K562 (cell line): Measurements from ENCODE around the gene ELAC1. TPM values are rescaled to one million over a fixed set of nuclear protein-coding genes. Genes with fewer than 3 reads are reported as not detected.

Experiments used
- ATAC-seq: fragments of 200-7000 bp; cut with Tn5 transposase; 3 replicates; pipeline ENCODE4 v1.9.1; 2020; ENCODE audit warnings: moderate library complexity
- BruUV-seq: library from RNA; stranded (reverse); fragments of 400-500 nt; replicated peaks from 2 replicates; lab custom pipeline; 2021; lab: Mats Ljungman, UMichigan
- CTCF ChIA-PET: fragments of 300-600 bp; formaldehyde crosslinking; extraction: SDS; loops from one replicate; lab custom pipeline; 2021; ENCODE audit warnings: low intra/inter-chr PET ratio; lab: Yijun Ruan, JAX
- POLR2A ChIA-PET: fragments of 300-600, 350-650 bp; sonication (Branson Sonifier 250); formaldehyde crosslinking; extraction: SDS; loops from one replicate; lab custom pipeline; 2021; ENCODE audit warnings: antibody characterized with exemption, inconsistent platforms; lab: Yijun Ruan, JAX
- DNase-seq, 4 experiments: peaks; one replicate each; pipeline versions ENCODE4 v3.0.0 to v3.0.0-alpha.2; 2011 to 2018; ENCODE audit warnings: low spot score in 3 of 4, mixed read lengths in 3 of 4; ENCODE audit errors: extremely low read depth in 1 of 4
- FAIRE-seq: peaks from 2 replicates; lab custom pipeline; 2011; peaks lifted over from hg19 to GRCh38; lab: Jason Lieb, UNC
- H2AFZ ChIP-seq: 2 replicates; pipeline ENCODE4 v1.6.0; 2011; ENCODE audit warnings: low read depth, low read length, control low read depth, inconsistent platforms
- H3K27ac ChIP-seq: fragments of 200-600 bp; 3 replicates; pipeline ENCODE4 v1.8.0; 2011; ENCODE audit warnings: low read depth, mild to moderate bottlenecking, control low read depth, inconsistent platforms, low read length, moderate library complexity, mixed read lengths; ENCODE audit errors: extremely low read depth
- H3K27me3 ChIP-seq, 2 experiments: fragments of 300-600 bp in 1 of 2; 2 replicates in 1 of 2; 3 replicates in 1 of 2; pipeline versions ENCODE4 v1.6.0 to v1.8.0; 2011; ENCODE audit warnings: inconsistent platforms in 2 of 2, low read length in 2 of 2, mild to moderate bottlenecking in 1 of 2, mixed read lengths in 1 of 2, moderate library complexity in 1 of 2; ENCODE audit not compliant: control insufficient read depth in 2 of 2, insufficient read depth in 2 of 2
- H3K36me3 ChIP-seq: fragments of 300-600 bp; 3 replicates; pipeline ENCODE4 v1.8.0; 2011; ENCODE audit warnings: mild to moderate bottlenecking, low read length, inconsistent platforms; ENCODE audit not compliant: control insufficient read depth, insufficient read depth
- H3K4me1 ChIP-seq, 2 experiments: fragments of 200-600 bp in 1 of 2; replicated peaks in 1 of 2; 2 replicates in 1 of 2; 3 replicates in 1 of 2; pipeline versions ENCODE4 v1.5.1 to v1.8.0; 2011; ENCODE audit warnings: inconsistent platforms in 2 of 2, low read length in 2 of 2, mild to moderate bottlenecking in 1 of 2, mixed read lengths in 1 of 2, moderate library complexity in 1 of 2; ENCODE audit not compliant: control insufficient read depth in 2 of 2, insufficient read depth in 2 of 2
- H3K4me2 ChIP-seq: 2 replicates; pipeline ENCODE4 v1.6.1; 2011; ENCODE audit warnings: low read length, control low read depth, inconsistent platforms, mixed read lengths; ENCODE audit not compliant: insufficient read depth
- H3K4me3 ChIP-seq: fragments of 200-600 bp; sonication (generic), shearing (Covaris generic); 2 replicates; pipeline ENCODE4 v1.5.1; 2016; ENCODE audit warnings: control low read depth, inconsistent platforms
- H3K79me2 ChIP-seq: fragments of 200-600 bp; 3 replicates; pipeline ENCODE4 v1.8.0; 2011; ENCODE audit warnings: low read length, inconsistent platforms; ENCODE audit not compliant: control insufficient read depth, insufficient read depth
- H3K9ac ChIP-seq, 2 experiments: 2 replicates each; pipeline versions ENCODE4 v1.6.0 to v1.6.1; 2011; ENCODE audit warnings: low read depth in 2 of 2, low read length in 2 of 2, control low read depth in 1 of 2, inconsistent platforms in 1 of 2, mild to moderate bottlenecking in 1 of 2, mixed read lengths in 1 of 2; ENCODE audit not compliant: insufficient read depth in 1 of 2
- H3K9me1 ChIP-seq: one replicate; pipeline ENCODE4 v1.6.0; 2011; ENCODE audit warnings: inconsistent platforms, mild to moderate bottlenecking, low read length, moderate library complexity; ENCODE audit not compliant: control insufficient read depth, insufficient read depth
- H3K9me3 ChIP-seq: replicated peaks from 2 replicates; pipeline ENCODE4 v1.5.1; 2011; ENCODE audit warnings: low read depth, low read length, inconsistent platforms; ENCODE audit not compliant: control insufficient read depth, insufficient read depth
- H4K20me1 ChIP-seq: replicated peaks from 2 replicates; pipeline ENCODE4 v1.6.1; 2011; ENCODE audit warnings: low read length, inconsistent platforms, mixed read lengths; ENCODE audit not compliant: control insufficient read depth, insufficient read depth
- CREB1 ChIP-seq, 2 experiments: sonication (generic) in 1 of 2; formaldehyde crosslinking in 1 of 2; IDR thresholded peaks; 2 replicates each; pipeline versions ENCODE4 v1.6.1 to v1.8.0; 2012 to 2022; ENCODE audit warnings: inconsistent platforms in 1 of 2, mild to moderate bottlenecking in 1 of 2, missing genetic modification reagents in 1 of 2, moderate library complexity in 1 of 2
- HMGXB4 ChIP-seq: sonication (generic); formaldehyde crosslinking; IDR thresholded peaks from 2 replicates; pipeline ENCODE4 v1.8.1; 2023; ENCODE audit warnings: mild to moderate bottlenecking, missing genetic modification reagents
- MBD1 ChIP-seq: fragments of 250-450 bp; sonication (Bioruptor Pico); IDR thresholded peaks from 2 replicates; pipeline ENCODE4 v1.8.0; 2022; ENCODE audit warnings: inconsistent platforms
- POU5F1 ChIP-seq: fragments of 150-350 bp; IDR thresholded peaks from 2 replicates; pipeline ENCODE4 v1.6.1; 2014; ENCODE audit warnings: borderline replicate concordance, low read length, low read depth, mild to moderate bottlenecking; ENCODE audit not compliant: partially characterized antibody
- ZKSCAN3 ChIP-seq: fragments of 250-450 bp; sonication (Bioruptor Pico); IDR thresholded peaks from 2 replicates; pipeline ENCODE4 v1.4.0; 2020
- WGBS: fragments of 100-300 bp; shearing (Covaris generic); methylation state at CpG from one replicate; pipeline ENCODE4 v1.1.6; 2016; ENCODE audit warnings: low coverage, mixed read lengths; ENCODE audit not compliant: insufficient coverage; ENCODE audit errors: missing lambda C conversion rate; 5-methylcytosine and 5-hydroxymethylcytosine counted together
- in situ Hi-C: fragments of 300-500 bp; cut with MboI; formaldehyde crosslinking; loops from 4 replicates; pipeline ENCODE4 v1.15.0; 2018; ENCODE audit warnings: inconsistent platforms, mixed read lengths
- intact Hi-C: fragments of 100-400 bp; cut with micrococcal nuclease; formaldehyde crosslinking; loops from 2 replicates; pipeline ENCODE4 v1.14.2; 2022
- polyA plus RNA-seq, 8 experiments: library from polyadenylated mRNA; depleted of rRNA in 4 of 8; stranded (reverse) in 5 of 8; unstranded in 3 of 8; fragments of >200 nt; fragmentation: Nextera tagmentation in 2 of 8; fragmentation: Illumina TruSeq in 1 of 8; extraction: Ambion mirVana in 2 of 8; extraction: Trizol in 1 of 8; gene quantifications; 2 replicates each; pipeline versions ENCODE4 v1.2.1 to v1.2.3, GENCODE V29; 2011 to 2014; ENCODE audit warnings: inconsistent platforms in 1 of 8, missing spikeins in 1 of 8
- total RNA-seq, 7 experiments: library from RNA; depleted of rRNA in 6 of 7; stranded (reverse); fragments of >200 nt in 6 of 7; fragmentation: Illumina TruSeq in 2 of 7; extraction: Trizol in 2 of 7; gene quantifications; 2 replicates each; pipeline versions ENCODE4 v1.2.1 to v1.2.3, GENCODE V29; 2011 to 2021; ENCODE audit warnings: low replicate concordance in 1 of 7

Gene ELAC1
- total and polyA plus RNA-seq, 9 of the 15 experiments (the other 6 are each of a cell fraction or from before 2014, with no cell fraction given): 3.7 to 7.7 (median 4.9) TPM

GRCh38 chr18:50937183-50937582, 30.7 kb upstream of the ELAC1 start:
- Histone ChIP-seq H3K79me2 (no peaks in the 10 kb centered on the region), H4K20me1 (no peaks in the 10 kb centered on the region), H3K27ac (no peak overlapping the region), H3K4me1 (no peaks in the 10 kb centered on the region; a peak in 1 of 5 replicates), H3K4me2 (no peak overlapping the region)
- CTCF ChIA-PET: no interaction called here
- BruUV-seq: no TSS peak
- FAIRE-seq: no peak
- TF ChIP-seq POU5F1 (no peak), ZKSCAN3 (CRISPR knock-in tag) (no peak), MBD1 (CRISPR knock-in tag) (no peak), CREB1 (IDR thresholded peaks at IDR 0.05) (no peak), CREB1 (CRISPR knock-in tag; IDR thresholded peaks at IDR 0.05) (no peak), HMGXB4 (no peak)
- TF ChIP-seq, all 486 proteins: peak for 0
- ATAC-seq (no peak), DNase-seq (no peak)
- POLR2A ChIA-PET: no interaction called here
- Histone ChIP-seq H3K27me3 (no peaks in the 10 kb centered on the region), H3K9me3 (no peaks in the 10 kb centered on the region), H3K9me1 (no peaks in the 10 kb centered on the region), H2AFZ (no peak overlapping the region), H3K4me3 (no peak overlapping the region), H3K9ac (no peak overlapping the region), H3K36me3 (peaks cover 3% of the 10 kb centered on the region; the same call in 1 of the 3 replicates)
- WGBS: 100% methylated on average over 1 of the region's 1 CpG
- intact Hi-C loops: no loop called here
- in situ Hi-C loops: no loop called here
